ENCODE data around the gene NFIB. TPM values are rescaled to one million over a fixed set of nuclear protein-coding genes. Genes with fewer than 3 reads are reported as not detected.

NFIB gene
- polyA plus RNA-seq, 2 of the 4 experiments (the other 2 are of a cell fraction) = 10.7 to 21.7 TPM

DNA sequence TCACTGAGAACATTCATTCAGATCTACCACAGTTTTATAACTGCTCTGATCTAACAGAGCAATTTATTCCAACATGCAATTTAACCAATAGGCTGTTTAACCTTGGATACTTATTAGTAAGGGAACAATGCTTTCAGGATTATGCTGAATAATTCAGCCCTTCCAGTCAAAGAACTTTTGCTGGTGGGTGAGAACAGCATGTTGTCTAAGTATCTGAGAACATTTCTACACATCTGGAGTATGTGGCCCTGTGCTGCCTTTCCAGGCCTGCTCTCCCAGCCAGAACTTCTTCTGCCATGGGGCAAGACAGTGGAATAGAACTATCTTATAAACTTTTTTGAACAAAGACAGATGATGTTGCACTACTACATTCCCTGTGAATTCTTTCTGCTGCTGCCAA is 55.8 kb downstream of the NFIB start (continued):
- no peak for TF ChIP-seq HMGXB4 (CRISPR knock-in tag; IDR thresholded peaks at IDR 0.05; ENCODE audit: borderline replicate concordance)
- TF ChIP-seq NR3C1 (IDR thresholded peaks at IDR 0.05) = no peak
- TF ChIP-seq RNF2 (IDR thresholded peaks at IDR 0.05; ENCODE audit: borderline replicate concordance, low read depth) = no peak
- TF ChIP-seq REST (IDR thresholded peaks at IDR 0.05) = no peak

- CTCF ChIA-PET = interaction anchor here (0.8 to 1.6 kb wide), 3 partner anchors 9 to 97 kb away, joined by 3 to 5 read pairs (median 3); no protein-coding TSS in a partner anchor
- FAIRE-seq = no peak
Observed at GRCh38 chr9:14256588-14256987, 57.4 kb downstream of the NFIB start.

GRCh38 chr9:14251154-14252071 is 62.5 kb downstream of the NFIB start:
- FAIRE-seq = peak; percentile 68
- Histone ChIP-seq H3K27ac (peak overlapping the region; percentile 70 to 81), H3K4me3 (peak overlapping the region; percentile 31), H3K4me1 (peaks cover 50% of the 10 kb centered on the region), H3K9me3 (no peaks in the 10 kb centered on the region), H3K4me2 (peak overlapping the region; percentile 96)
- ATAC-seq = peak; percentile 88 to 92
- TF ChIP-seq EHMT2 (IDR thresholded peaks at IDR 0.05; ENCODE audit: low read depth) (no peak), JUN (IDR thresholded peaks at IDR 0.05) (0 out of 5 replicates have a peak, but pooled peaks of 1 of the 2 experiments have one; percentile 30), SMC3 (IDR thresholded peaks at IDR 0.05) (peak; percentile 24; the same call in 1 of the 3 replicates), HMGXB4 (CRISPR knock-in tag; IDR thresholded peaks at IDR 0.05; ENCODE audit: borderline replicate concordance) (no peak), CTCF (IDR thresholded peaks at IDR 0.05) (no peak)
- TF ChIP-seq, protein P1, sequence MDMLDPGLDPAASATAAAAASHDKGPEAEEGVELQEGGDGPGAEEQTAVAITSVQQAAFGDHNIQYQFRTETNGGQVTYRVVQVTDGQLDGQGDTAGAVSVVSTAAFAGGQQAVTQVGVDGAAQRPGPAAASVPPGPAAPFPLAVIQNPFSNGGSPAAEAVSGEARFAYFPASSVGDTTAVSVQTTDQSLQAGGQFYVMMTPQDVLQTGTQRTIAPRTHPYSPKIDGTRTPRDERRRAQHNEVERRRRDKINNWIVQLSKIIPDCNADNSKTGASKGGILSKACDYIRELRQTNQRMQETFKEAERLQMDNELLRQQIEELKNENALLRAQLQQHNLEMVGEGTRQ (IDR thresholded peaks at IDR 0.05) = no peak
- 15% methylated on average over 10 of the region's 10 CpGs for WGBS (ENCODE audit: missing lambda C conversion rate)
- CTCF ChIA-PET = no interaction called here
- POLR2A ChIA-PET = interaction anchor here (0.6 to 1.1 kb wide), 2 partner anchors 13 to 67 kb away, joined by 3 to 11 read pairs; no protein-coding TSS in a partner anchor
- peak; percentile 25 to 55 for DNase-seq (ENCODE audit: low read depth in 1 of 2, low spot score in 1 of 2)

More at GRCh38 chr9:14256588-14256987, 57.4 kb downstream of the NFIB start:
- DNase-seq (ENCODE audit: low read depth in 1 of 2, low spot score in 1 of 2) (no peak), ATAC-seq (peak in 1 of 2 experiments; percentile 21; a peak in 1 of 6 replicates)
- Histone ChIP-seq H3K4me1 (peaks cover 54% of the 10 kb centered on the region), H3K27ac (0 out of 6 replicates have a peak overlapping the region, but pooled peaks of 1 of the 2 experiments have one; percentile 1), H3K4me3 (no peak overlapping the region), H3K4me2 (no peak overlapping the region), H3K9me3 (no peaks in the 10 kb centered on the region)
- POLR2A ChIA-PET = no interaction called here
- TF ChIP-seq CHD4 (IDR thresholded peaks at IDR 0.05; ENCODE audit: borderline replicate concordance) = no peak
- TF ChIP-seq FOSL2 (IDR thresholded peaks at IDR 0.05) = no peak
- no peak for TF ChIP-seq FOSL2 (CRISPR knock-in tag; IDR thresholded peaks at IDR 0.05)
- WGBS (ENCODE audit: missing lambda C conversion rate) = 92% methylated on average over 1 of the region's 1 CpG

All from A549 (cell line).